Pulmonary artery endothelial cell (primary cell): ENCODE data around the gene SLC47A1. TPM values are rescaled to one million over a fixed set of nuclear protein-coding genes. Genes with fewer than 3 reads are reported as not detected.

Experiments used
- DNase-seq: peaks from one replicate; pipeline ENCODE4 v3.0.0-alpha.2; 2011; ENCODE audit warnings: low read depth, low spot score
- total RNA-seq: library from RNA; depleted of rRNA; stranded (reverse); fragments of >200 nt; gene quantifications from 2 replicates; pipeline ENCODE4 v1.2.3, GENCODE V29; 2014

The SLC47A1 gene
- total RNA-seq, 1 donor from 2014 or later = 11.6 TPM

GRCh38 chr17:19590912-19591551, 57.4 kb downstream of the SLC47A1 start:
- DNase-seq = no peak

- DNase-seq = no peak
Observed at GRCh38 chr17:19592316-19592715, 58.7 kb downstream of the SLC47A1 start.

GRCh38 chr17:19596869-19597268, 63.2 kb downstream of the SLC47A1 start:
- no peak for DNase-seq

DNA sequence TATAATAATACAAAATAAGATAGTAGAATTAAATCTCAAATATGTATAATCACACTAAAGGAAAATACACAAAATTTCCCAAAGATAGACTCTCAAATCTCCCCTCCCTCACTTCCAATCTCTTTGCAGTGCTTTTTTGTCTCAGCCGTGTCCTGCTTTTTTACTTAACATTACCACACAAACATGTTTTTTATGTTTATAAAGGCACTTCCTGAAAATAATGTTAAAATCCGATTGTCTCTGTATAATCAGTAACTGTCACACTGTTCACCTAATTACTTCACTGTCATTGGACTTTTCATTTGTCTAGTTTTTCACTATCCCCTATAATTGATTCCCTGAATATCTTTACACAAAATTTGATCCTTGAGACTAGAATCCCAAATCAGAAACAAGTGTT, 76.7 kb downstream of the SLC47A1 start:
- DNase-seq = no peak

DNA sequence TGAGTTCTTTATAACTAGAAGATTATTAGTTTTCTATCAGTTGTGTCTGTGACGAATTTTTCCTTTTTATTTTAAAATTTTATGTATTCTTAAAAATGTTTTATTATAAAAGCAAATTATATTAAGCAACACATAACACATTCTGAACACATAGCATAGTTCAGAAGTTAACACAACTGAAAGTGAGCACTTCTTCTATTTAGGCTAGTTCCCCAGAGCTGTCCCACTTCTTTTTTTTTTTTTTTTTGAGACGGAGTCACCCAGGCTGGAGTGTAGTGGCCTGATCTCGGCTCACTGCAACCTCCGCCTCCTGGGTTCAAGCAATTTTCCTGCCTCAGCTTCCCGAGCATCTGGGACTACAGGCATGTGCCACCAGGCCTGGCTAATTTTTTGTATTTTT, 77.2 kb downstream of the SLC47A1 start:
- DNase-seq = no peak

- no peak for DNase-seq
Observed at GRCh38 chr17:19613979-19614378, 80.3 kb downstream of the SLC47A1 start.

GRCh38 chr17:19614900-19615299, 81.2 kb downstream of the SLC47A1 start:
- DNase-seq = no peak

- DNase-seq = no peak
Observed at GRCh38 chr17:19618015-19618414, 84.4 kb downstream of the SLC47A1 start.

GRCh38 chr17:19619705-19620325, 86.2 kb downstream of the SLC47A1 start:
- no peak for DNase-seq

DNA sequence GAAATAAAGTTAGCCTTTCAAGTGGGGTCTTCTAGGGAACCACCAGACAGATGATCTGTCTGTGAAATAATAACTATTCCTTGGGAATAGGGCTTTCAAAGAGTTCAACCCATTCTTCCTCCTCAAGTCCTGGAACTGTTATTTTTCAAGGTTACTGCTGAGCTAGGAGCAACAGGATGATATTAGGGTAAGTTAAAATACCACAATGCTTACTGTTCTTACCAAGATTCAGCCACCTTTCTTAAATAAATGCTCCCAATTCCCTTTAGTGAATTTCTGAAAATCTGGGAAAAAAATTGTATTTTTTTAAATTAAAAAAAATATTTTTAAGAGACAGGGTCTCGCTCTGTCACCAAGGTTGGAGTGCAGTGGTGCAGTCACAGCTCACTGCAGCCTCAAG, 88.0 kb downstream of the SLC47A1 start:
- no peak for DNase-seq

GRCh38 chr17:19626079-19626478, 92.4 kb downstream of the SLC47A1 start:
- no peak for DNase-seq

Other genes starting within 250 kb of the SLC47A1 start
- 16.1 and 39.7 TPM in 2 replicates for gene B9D1, start 171.1 kb upstream of the SLC47A1 start, total RNA-seq
- 8.5 and 14.1 TPM in 2 replicates for gene MAPK7, start 155.4 kb upstream of the SLC47A1 start, total RNA-seq
- gene MFAP4, start 146.7 kb upstream of the SLC47A1 start, total RNA-seq = not detected in 2 replicates
- 0.07 TPM in 2 replicates for gene RNF112, start 122.6 kb upstream of the SLC47A1 start, total RNA-seq
- gene ALDH3A2, start 114.9 kb downstream of the SLC47A1 start, total RNA-seq = 62.9 and 83.8 TPM in 2 replicates
- not detected in 2 replicates for gene SLC47A2, start 182.7 kb downstream of the SLC47A1 start, total RNA-seq
- 1.5 and 1.8 TPM in 2 replicates for gene ALDH3A1, start 214.4 kb downstream of the SLC47A1 start, total RNA-seq